ENCODE results near the gene ADAM8. TPM values are rescaled to one million over a fixed set of nuclear protein-coding genes. Genes with fewer than 3 reads are reported as not detected.

The ADAM8 gene
- total RNA-seq, 1 donor from 2014 or later = 3.6 TPM

DNA sequence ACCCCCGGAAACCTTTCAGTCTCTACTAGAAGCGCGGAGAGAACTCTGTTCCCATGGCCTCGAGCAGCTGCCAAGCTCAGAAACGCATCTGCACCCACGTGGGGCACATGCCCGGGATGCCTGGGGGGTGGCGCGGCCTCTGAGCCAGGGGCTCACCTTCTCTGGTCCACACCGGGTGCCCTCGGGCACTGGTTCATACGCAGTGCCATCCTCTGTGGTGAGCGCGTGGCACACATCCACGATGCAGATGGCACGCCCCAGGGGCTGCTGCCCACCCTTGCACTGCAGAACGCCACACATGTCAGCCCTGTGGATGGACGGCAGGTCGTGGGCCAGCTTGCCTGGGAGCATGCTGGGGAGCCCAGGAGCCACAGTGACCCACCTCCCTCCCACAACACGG is 6.5 kb downstream of the ADAM8 start:
- DNase-seq (ENCODE audit: low read depth, low spot score) = no peak
- no peak for TF ChIP-seq CTCF (conservative IDR thresholded peaks at IDR 0.05)
- Mint-ChIP-seq H3K4me3 (no peak overlapping the region), H3K27ac (ENCODE audit: unreplicated experiment) (no peak overlapping the region), H3K9me3 (no peaks in the 10 kb centered on the region), H3K36me3 (ENCODE audit: low read depth) (no peaks in the 10 kb centered on the region), H3K4me1 (no peaks in the 10 kb centered on the region), H3K27me3 (ENCODE audit: low read depth) (peaks cover 7% of the 10 kb centered on the region)

DNA sequence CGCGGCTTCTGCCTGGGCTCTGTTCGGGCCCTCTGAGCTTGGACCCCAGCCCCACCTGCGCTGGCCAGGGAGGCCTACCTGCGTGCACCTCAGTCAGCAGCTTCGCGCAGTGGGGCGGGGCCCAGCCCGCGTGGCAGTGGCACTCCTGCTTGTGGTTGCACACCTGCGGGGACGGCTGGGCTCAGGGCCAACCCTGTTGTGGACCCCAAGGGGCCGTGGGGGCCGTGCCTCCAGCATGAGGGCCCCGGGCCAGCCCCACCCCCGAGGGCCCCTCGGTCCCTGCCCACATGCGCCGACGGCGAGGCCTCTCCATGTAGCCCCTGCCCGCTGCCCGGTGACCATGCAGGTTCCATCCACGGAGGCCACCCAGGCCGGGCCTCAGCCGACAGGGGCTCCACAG is 7.3 kb downstream of the ADAM8 start:
- Mint-ChIP-seq H3K36me3 (ENCODE audit: low read depth) (no peaks in the 10 kb centered on the region), H3K9me3 (no peaks in the 10 kb centered on the region), H3K27ac (ENCODE audit: unreplicated experiment) (no peak overlapping the region), H3K4me1 (no peaks in the 10 kb centered on the region), H3K27me3 (ENCODE audit: low read depth) (peaks cover 8% of the 10 kb centered on the region), H3K4me3 (no peak overlapping the region)
- no peak for DNase-seq (ENCODE audit: low read depth, low spot score)
- TF ChIP-seq CTCF (conservative IDR thresholded peaks at IDR 0.05) = no peak

DNA sequence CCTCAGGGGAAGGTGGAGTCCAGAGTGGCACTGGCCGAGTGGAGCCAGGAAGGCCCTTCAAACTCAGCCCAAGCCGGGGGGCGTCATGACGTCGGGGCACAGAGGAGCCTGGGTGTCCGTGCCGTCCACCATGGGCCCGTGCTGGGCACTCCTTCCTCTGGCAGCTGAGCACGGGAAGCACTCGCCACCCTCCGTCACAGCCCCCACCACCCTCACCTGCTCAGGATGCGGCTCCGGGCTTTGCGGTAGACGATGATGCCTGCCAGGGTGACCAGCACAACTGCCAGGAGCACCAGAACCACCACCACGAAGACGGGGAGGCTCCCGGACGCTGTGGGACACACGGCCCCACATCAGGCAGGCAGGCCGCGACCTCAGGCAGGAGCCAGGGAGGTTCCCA is 8.1 kb downstream of the ADAM8 start:
- Mint-ChIP-seq H3K4me3 (no peak overlapping the region), H3K4me1 (no peaks in the 10 kb centered on the region), H3K27ac (ENCODE audit: unreplicated experiment) (no peak overlapping the region), H3K36me3 (ENCODE audit: low read depth) (no peaks in the 10 kb centered on the region), H3K9me3 (no peaks in the 10 kb centered on the region), H3K27me3 (ENCODE audit: low read depth) (peaks cover 15% of the 10 kb centered on the region)
- no peak for DNase-seq (ENCODE audit: low read depth, low spot score)
- TF ChIP-seq CTCF (conservative IDR thresholded peaks at IDR 0.05) = no peak

DNA sequence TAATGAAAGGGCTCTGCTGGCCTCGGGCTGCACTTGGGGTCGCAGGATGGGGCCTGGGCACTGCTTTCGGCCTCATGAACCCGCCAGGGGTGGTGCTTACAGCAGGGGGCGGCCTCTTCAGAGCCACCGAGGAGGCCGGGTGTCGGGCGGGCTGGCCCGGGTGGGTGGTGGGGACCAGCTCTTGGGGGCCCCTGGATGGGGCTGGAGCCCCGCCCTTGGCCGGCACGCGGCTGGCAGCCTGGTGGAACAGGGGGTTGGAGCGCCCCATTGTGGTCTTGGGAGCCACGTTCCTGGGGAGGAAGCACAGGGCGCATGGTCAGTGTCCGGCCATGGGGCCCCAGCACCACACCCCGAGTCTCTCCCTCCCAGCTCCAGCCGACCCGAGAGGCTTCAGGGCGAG is 8.8 kb downstream of the ADAM8 start:
- Mint-ChIP-seq H3K36me3 (ENCODE audit: low read depth) (no peaks in the 10 kb centered on the region), H3K4me3 (no peak overlapping the region), H3K27me3 (ENCODE audit: low read depth) (peaks cover 21% of the 10 kb centered on the region), H3K4me1 (no peaks in the 10 kb centered on the region), H3K27ac (ENCODE audit: unreplicated experiment) (no peak overlapping the region), H3K9me3 (no peaks in the 10 kb centered on the region)
- no peak for TF ChIP-seq CTCF (conservative IDR thresholded peaks at IDR 0.05)
- DNase-seq (ENCODE audit: low read depth, low spot score) = no peak

- Mint-ChIP-seq H3K9me3 (no peaks in the 10 kb centered on the region), H3K4me1 (peaks cover 3% of the 10 kb centered on the region), H3K27me3 (ENCODE audit: low read depth) (peaks cover 25% of the 10 kb centered on the region), H3K4me3 (no peak overlapping the region), H3K27ac (ENCODE audit: unreplicated experiment) (no peak overlapping the region), H3K36me3 (ENCODE audit: low read depth) (no peaks in the 10 kb centered on the region)
- no peak for TF ChIP-seq CTCF (conservative IDR thresholded peaks at IDR 0.05)
- DNase-seq (ENCODE audit: low read depth, low spot score) = no peak
Observed at GRCh38 chr10:133267293-133267692, 9.4 kb downstream of the ADAM8 start.
